ENCODE results near the gene GNG5.
"Not testable (repeated sequence)": the region's sequence is repeated elsewhere in the genome, so short reads cannot be mapped to it uniquely, and the experiment has no call there.

Gene GNG5

DNA sequence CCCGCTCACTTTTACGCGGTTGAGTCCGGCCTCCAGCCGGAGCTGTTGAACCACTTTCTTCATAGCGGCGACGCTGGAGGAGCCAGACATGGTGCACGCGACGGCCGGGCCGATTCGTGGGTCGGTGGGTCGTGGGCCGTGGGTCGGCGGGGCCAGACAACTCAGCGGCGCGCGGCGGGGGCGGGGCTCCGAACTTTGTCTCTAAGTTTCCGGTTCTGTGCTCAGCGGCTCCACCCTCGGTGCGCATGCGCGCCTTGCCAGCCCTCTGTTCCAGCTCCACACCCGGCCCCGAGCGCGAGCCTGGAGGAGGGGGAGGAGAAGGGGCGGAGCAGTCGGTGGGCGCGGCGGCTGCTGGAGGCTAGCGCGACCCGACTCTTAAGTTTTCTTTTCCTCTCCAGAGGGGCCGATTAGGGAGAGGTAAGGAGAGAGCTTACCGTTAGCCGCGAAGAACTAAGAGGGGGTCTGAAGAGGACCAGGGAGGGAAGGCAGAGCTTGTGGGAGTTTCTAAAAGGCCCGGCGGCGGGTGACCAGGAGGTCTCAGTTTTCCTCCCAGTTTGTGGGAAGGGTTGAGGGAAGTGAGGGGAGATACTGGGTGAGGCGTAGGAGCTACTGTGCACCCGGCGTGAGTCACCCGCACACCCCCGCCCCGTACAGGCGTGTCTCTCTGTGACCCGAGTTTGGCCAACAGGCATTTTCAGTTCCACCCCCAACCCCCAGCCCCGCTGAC, at the start of gene GNG5, which contains the start of gene SPATA1:
TSS of gene GNG5 (minus strand) at position 580 of the 727 bp plus-strand sequence. CDS start at position 90, 490 bp downstream.
TSS of gene SPATA1 (plus strand) at position 385 of the 727 bp plus-strand sequence. CDS start 9,974 bp downstream, outside the sequence.
- DNase-seq (ENCODE audit: low read depth) = peak; percentile 93

DNA sequence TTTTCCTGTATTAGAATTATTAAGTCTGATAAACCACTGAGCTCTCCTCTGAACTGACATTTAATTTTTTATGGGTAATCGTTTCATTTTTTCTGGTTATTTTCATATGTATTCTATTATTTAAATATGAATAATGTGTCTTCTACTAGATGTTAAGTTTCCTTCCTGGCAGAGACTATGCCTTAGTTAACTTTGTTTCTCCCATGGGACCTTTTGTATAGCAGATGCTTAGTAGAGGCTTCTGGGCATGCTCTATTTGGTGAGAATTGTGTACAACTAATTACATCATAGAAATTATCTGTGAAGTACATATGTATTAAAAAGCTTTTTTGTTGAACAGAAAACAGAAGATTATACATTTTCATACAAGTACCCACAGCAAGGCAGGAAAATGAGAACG, 44.4 kb upstream of the GNG5 start:
- DNase-seq (ENCODE audit: low read depth) = no peak

DNA sequence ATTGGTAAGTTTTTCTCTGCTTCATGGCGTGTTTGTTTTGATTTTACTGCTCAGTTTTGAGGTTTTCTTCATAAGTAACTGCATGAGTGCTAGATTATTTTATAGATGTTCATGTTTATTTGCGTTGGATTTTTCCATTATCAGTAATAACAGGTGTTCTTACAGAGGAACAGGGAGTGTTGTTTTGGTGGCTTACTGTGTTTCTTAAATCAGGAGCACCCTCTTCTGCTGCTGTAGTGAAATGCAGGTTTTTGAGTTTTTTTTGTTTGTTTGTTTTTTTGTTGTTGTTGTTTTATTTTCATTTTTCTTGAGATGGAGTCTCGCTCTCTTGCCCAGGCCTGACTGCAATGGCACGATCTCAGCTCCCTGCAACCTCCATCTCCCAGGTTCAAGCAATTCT, 35.3 kb upstream of the GNG5 start:
- no peak for DNase-seq (ENCODE audit: low read depth)

DNA sequence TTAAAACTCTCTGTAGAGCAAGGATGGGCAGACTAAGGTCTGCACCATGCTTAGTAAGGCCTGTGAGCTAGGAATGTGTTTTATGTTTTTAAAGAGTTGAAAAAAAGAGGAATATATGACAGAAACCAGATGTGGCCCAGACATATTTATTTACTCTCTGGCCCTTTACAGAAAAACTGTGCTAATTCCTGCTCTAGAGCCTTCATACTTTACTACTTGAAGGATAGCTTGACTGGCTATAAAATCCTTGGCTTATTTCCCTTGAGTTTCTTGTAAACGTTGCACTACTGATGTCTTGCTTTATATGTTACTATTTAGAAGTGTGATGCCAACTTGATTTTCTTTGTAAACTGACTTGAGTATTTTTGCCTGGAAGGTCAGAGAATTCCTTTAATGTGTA, 34.4 kb upstream of the GNG5 start:
- DNase-seq (ENCODE audit: low read depth) = peak; percentile 42

DNA sequence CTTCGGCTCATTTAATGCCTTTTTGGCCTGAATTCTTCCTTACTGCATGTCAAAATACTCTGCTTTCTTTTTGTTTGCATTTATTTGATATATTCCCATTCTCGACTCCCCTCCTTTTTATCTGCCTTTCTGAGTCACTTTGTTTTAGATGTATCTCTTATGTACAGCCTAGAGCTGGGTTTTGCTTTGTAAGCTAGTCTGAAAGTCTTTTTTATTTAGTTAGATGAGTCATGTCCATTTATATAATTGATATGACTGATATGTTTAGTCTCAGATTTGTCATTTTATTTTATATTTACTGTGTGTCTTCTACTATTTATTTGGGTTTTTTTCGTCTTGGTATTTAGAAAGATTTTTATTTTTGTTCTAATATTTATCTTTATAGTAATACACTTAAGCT, 33.6 kb upstream of the GNG5 start:
- no peak for DNase-seq (ENCODE audit: low read depth)

DNA sequence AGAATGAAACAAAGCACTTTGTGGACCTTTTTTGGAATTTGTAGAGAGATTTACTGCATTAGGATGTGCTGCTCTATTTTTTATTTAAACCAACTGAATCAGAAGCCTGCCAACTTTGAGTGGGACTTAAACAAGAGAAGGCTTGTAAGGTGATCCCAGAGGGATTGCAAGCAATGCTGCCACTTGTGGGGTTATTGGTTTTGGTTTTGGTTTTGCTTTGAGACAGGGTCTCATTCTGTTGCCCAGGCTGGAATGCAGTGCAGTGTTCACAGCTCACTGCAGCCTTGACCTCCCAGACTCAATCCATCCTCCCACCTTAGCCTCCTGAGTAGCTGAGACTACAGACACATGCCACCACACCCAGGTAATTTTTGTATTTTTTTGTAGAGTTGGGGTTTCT, 32.2 kb upstream of the GNG5 start:
- DNase-seq (ENCODE audit: low read depth) = no peak

DNA sequence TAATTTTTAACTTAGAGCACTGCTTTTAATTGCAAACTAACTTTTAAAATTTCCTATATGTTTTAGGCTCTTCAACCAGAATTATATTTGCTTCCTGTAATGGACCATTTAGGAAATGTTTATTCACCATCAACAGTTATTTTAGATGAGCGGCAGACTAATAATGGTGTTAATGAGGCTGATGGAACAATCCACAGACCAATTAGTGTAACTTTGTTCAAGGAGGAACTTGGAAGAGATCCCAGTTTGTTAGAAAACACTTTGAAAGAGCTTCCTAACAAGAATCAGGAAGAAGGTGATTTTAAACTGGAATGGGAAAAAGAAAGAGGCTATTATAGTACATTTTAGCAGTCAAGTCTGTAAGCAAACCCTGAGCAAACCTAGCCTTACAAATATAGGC, 19.4 kb upstream of the GNG5 start:
- DNase-seq (ENCODE audit: low read depth) = no peak

DNA sequence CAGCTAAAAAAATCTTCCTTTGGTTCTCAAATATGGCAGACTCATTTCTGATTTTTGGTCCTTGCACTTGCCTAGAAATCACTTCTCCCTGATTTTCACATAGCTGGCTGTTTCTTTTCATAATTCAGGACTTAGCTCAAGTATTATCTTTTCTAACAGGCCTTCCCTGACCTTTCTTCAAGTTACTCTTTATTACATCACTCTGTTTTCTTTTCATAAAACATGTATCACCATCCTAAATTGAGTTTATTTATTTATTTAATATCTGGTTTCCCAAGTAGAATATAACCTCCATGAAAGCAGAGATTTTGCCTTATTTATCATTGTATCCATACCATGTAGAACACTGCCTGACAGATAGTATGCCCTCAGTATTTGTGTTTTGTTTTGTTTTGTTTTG, 18.2 kb upstream of the GNG5 start:
- DNase-seq (ENCODE audit: low read depth) = no peak

DNA sequence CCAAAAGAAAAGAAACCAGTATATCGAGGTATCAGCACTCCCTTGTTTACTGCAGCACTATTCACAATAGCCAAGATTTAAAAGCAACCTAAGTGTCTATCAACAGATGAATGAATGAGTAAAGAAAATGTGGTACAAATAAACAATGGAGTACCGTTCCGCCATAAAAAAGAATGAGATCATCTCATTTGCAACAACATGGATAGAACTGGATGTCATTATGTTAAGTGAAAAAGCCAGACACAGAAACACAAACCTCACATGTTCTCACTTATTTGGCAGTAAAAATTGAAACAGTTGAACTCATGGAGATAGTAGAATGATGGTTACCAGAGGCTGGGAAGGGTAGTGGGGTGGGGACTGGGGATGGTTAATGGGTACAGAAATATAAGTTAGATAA, 4.3 kb upstream of the GNG5 start:
- no peak for DNase-seq (ENCODE audit: low read depth)

DNA sequence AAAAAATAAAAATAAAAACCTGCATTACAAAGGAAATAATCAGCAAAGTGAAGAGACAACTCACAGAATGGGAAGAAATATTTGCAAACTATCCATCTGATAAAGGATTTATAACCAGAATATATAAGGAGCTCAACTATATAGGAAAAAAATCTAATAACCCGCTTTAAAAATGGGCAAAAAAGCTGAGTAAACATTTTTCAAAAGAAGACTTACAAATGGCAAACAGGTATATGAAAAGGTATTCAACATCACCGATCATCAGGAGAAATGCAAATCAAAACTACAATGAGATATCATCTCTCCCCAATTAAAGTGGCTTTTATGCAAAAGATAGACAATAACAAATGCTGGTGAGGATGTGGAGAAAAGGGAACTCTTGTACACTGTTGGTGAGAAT, 3.8 kb upstream of the GNG5 start:
- DNase-seq (ENCODE audit: low read depth) = no peak

DNA sequence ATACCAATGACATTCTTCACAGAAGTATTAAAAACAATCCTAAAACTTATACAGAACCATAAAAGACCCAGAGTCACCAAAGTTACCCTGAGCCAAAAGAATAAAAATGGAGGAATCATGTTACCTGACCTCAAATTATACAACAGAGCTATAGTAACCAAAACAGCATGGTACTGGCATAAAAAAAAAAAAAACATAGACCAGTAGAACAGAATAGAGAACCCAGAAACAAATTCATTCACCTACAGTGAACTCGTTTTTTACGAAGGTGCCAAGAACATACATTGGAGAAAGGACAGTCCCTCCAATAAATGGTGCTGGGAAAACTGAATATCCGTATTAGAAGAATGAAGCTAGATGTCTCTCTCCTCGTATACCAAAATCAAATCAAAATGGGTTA, 2.6 kb upstream of the GNG5 start:
- DNase-seq (ENCODE audit: low read depth) = no peak

DNA sequence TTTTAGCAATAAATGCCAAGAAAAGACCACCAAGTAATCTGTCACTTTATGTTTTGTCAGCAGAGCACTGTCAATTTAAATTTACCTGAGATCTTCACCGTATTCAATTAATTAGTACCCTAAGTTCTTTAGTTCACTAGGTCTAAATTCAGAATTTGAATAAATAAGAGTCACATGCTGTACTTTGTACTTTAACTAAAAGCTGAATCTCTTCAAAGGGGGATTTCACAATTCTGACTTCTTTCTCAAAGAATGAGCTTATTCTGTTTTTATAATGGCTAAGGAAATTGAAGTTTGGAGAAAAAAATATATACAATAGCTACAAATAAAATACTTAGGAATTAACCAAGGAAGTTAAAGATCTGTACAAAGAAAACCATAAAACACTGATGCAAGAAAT, 2.1 kb upstream of the GNG5 start:
- DNase-seq (ENCODE audit: low read depth) = no peak

DNA sequence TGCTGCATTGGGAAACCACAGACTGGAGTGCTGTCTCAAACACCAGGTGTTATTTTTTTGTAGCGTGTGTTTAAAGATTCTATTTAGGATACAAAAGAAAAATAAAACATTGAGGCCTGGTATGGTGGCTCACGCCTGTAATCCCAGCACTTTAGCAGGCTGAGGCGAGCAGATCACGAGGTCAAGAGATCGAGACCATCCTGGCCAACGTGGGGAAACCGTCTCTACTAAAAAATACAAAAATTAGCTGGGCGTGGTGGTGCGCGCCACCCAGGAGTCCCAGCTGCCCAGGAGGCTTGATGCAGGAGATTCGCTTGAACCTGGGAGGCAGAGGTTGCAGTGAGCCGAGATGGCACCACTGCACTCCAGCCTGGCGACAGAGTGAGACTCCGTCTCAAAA, 1.5 kb upstream of the GNG5 start:
- not testable (repeated sequence) for DNase-seq (ENCODE audit: low read depth)

DNA sequence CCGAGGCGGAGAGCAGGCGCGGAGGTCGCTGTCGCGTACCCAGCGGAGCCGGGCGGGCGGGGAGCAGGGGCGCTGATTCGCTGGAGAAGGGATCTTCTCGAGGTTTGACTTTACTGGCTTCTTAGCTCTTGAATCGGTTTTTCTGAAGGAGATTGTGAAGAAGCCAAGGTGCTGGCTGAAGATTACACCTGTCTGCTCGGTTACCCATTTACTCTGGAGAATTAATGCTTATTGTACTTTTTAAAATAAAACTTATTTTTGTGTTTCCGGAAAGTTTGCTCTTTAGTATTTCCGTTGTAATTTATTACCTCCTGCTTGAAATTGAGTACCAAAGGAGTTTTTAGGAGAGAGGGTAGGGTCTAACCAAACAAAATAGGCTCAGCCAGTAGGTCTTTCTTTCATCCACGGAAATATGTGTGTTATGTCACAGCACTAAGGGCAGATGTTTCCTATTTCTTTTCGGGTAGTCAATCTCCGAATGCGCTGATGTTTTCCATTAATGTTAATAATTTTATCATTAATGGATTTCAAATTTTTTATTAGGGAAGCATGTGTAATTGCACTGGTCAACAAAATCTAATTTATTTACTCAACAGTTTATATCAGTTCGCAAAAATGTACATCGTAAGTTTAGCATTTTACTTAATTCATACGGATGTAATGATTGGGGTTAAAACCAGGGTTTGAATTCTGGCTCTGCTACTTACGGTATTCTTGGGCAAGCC, 510 bp upstream of the GNG5 start:
- no peak for DNase-seq (ENCODE audit: low read depth)

DNA sequence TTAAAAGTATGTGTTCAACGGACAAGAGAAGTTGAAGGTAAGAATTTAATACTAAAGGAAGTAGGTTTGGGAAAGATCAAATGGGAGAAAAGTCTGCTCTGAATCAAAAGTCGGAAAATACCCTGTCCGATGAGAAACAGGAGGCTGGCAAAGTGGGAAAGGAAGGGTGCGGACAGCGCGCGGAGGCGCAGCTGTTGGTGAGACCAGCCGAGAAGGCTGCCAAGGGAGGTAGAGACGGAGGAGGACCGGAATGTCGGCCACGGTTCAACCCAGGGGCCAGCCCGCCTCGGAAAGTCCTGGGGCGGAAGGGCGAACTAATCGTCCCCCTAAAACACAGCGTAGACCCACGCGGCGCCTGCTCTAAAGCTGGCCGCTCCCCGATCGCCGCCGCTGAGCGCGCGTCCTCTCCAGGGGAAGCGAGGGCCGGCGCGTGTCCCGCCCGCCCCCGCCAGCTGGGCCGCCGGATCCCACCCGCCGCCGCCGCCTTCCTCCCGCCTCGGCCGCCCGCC, 834 bp downstream of the GNG5 start:
- peak; percentile 46 for DNase-seq (ENCODE audit: low read depth)

DNA sequence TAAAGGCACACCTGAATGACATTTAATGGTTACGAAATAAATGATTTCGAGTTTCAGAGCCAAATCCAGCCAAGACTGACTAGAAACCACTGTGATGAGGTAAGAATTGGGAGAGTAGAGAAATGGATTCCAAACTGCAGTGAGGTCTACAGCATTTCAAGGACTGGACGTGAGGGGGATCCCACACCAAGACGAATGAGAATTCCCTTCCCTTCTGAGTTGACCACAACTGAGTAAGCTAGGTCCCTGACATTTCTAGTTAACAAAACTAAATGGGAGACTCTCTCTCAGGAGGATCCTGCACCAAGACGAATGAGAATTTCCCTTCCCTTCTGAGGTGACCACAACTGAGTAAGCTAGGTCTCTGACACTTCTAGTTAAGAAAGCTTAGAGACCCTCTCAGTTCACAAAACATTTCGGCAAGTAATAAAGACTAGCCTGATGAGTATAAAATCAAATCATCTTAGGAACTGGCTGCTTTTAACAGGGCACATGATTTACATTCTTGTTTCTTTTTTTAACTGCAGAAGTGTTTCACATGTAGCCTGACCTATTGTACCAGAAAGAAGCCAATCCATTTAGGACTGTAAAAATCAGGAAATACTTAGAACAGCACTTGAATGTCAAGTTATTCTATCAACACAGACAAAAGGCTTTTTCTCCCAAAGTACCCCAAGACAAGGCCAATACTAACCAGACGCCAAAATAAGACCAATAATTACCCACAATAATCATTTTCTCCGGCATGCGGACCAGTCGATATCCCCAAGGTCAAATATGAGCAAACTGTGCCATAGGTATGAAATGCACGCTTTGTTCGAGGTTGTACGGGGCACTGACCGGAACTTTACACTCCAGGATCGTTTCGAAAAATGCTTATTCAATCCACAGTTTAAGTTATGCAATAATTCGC, 1.5 kb downstream of the GNG5 start:
- peak; percentile 27 for DNase-seq (ENCODE audit: low read depth)

DNA sequence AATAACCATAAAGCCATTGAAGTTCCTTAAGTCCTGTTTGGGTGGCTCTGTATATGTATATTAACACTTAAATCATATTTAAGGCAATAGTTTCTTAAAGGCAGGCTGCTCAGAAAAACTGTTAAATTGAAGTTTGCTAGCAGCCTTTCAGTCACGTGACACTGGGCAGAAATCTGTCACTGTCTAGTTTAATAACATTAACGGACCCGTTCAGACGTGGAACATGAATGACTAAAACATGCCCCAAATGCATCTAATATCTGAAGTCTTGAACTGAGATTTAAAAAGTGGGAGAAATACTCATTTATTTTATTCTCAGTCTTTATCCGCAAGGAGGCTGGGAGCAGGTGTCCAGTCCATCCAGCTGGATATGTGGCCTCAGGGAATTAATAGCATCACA, 3.5 kb downstream of the GNG5 start:
- no peak for DNase-seq (ENCODE audit: low read depth)

DNA sequence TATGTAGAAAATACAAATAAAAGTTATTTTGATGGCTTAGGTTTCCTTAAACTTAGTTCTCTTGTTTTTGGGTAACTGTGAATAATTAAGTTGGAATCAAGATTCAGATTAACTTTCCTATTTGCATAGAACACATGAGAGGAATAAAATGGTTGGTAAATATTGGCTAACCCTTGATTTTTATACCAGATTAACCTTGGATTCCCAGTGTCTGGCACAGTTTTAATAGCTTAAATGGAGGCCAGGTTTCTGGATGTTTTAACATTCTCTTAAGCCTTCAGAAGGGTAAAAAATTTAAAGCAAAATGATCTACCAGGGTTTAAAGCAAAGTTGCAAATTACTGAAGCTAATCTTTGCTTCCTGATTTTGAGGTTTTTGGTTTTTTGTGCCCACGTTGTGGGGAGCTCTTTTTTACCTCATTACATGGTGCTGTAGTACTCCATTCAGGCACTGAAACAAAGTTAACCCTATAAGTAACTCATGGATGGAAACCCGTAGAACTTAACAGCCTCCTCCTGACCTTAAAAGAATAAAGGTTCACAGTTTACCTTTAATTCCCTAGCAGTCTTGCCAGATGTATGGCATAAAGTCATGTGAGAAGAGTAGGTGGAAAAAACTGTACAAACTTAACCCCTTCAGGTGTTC, 8.6 kb downstream of the GNG5 start:
- no peak for DNase-seq (ENCODE audit: low read depth)

DNA sequence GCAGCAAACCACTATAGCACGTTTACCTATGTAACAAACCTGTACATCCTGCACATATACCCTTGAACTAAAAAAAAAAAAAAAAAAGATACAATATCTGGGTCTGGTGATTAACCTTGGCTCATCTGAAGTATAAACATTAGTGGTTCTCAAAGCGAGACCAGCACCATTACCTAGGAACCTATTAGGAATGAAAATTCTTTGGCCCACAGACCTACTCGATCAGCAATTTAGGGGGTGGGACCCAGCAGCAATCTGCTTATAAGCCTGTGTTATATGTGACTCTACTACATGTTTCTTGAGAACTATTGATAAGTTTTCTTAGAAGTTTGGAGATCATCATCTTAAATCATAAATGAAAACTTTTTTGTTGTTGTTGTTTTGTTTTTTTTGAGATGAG, 9.9 kb downstream of the GNG5 start:
- DNase-seq (ENCODE audit: low read depth) = no peak

DNA sequence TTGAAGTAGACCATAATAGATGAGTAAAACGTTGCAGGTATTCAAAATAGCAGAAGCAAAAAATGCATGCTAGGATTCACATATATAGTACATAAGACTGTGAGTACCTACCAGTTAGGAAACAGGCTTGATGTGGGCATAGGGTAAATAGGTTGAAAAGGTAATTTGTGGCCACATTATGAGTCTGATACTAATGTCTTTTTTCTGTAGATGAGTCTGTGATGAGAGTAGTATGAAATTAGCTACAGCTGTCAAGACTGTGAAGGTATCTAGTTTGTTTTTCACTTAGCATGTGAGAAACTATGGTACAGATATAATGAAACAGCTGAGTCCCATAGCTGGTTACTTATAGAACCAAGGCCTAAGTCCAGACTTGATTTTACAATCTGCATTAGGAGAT, 12.6 kb downstream of the GNG5 start:
- DNase-seq (ENCODE audit: low read depth) = no peak

DNA sequence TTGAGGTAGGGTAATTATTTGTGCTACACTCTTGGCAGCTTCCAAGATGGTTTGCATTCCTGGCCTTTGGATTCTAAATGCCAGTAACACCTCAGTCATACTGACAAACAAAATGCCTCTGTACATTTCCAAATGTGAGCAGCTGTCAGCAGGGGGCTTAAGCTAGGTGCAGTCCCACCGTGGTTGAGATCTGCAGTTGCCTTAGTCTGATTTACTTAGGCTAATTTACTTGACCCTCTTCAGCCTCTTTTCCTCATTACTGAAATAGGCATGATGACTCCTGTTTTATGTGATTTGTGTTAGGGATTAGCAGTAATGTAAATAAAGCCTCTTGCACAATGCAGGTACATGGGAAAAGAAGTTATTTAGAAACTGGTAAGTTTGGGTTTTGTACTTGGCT, 13.7 kb downstream of the GNG5 start:
- no peak for DNase-seq (ENCODE audit: low read depth)

DNA sequence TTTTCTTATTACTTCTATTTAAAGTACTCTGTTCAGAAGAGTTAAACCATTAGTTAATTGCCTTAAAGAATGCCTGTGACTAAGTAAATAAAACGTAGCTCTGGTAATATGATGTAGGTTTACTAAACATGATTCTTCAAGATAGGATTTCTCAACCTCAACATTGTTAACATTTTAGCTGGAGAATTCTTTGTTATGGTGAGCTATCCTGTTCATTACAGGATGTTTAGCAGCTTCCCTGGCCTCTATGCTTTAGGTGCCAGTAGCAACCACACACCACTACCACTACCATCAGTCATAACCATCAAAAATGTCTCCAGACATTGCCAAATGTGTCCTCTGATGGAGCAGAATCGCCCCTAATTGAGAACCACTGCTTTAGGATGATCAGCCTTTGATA, 16.6 kb downstream of the GNG5 start:
- no peak for DNase-seq (ENCODE audit: low read depth)
